ENCODE results near the gene RRM1.
A peak's percentile ranks its signal among the peaks of the same experiment; 100 is the strongest.

RRM1 gene

GRCh38 chr11:4090258-4090657 lies 4.3 kb upstream of the RRM1 start:
- DNase-seq (ENCODE audit: low read depth), result no peak
- no peak overlapping the region for H3K4me3 ChIP-seq (ENCODE audit: low read depth, low read length)
- TF ChIP-seq, protein P1, sequence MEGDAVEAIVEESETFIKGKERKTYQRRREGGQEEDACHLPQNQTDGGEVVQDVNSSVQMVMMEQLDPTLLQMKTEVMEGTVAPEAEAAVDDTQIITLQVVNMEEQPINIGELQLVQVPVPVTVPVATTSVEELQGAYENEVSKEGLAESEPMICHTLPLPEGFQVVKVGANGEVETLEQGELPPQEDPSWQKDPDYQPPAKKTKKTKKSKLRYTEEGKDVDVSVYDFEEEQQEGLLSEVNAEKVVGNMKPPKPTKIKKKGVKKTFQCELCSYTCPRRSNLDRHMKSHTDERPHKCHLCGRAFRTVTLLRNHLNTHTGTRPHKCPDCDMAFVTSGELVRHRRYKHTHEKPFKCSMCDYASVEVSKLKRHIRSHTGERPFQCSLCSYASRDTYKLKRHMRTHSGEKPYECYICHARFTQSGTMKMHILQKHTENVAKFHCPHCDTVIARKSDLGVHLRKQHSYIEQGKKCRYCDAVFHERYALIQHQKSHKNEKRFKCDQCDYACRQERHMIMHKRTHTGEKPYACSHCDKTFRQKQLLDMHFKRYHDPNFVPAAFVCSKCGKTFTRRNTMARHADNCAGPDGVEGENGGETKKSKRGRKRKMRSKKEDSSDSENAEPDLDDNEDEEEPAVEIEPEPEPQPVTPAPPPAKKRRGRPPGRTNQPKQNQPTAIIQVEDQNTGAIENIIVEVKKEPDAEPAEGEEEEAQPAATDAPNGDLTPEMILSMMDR (conservative IDR thresholded peaks at IDR 0.05; ENCODE audit: low read depth, low read length), result no peak

DNA sequence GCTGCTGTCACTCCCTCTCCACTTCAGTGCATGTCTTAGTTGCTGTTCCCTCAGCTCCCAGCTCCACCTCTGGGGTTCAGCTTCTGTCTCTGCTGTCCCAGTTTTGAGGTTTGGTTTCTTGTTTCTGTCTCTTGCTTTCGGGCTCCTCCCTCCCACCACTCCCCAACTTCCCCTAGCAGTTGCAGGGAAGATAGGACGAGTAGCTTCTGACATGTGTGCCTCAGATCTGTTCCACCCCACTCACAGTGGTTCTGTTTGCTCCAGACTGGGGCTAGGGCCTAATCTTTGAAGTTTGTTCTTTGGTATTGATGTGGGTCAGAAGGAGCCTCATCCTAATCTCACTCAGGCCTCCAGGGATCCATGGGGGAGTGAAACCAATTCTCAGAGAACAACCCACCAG lies 2.6 kb upstream of the RRM1 start:
- H3K4me3 ChIP-seq (ENCODE audit: low read depth, low read length), result no peak overlapping the region
- TF ChIP-seq, protein P1 (conservative IDR thresholded peaks at IDR 0.05; ENCODE audit: low read depth, low read length), result no peak
- DNase-seq (ENCODE audit: low read depth), result no peak

- no peak for DNase-seq (ENCODE audit: low read depth)
- TF ChIP-seq, protein P1 (conservative IDR thresholded peaks at IDR 0.05; ENCODE audit: low read depth, low read length), result no peak
- H3K4me3 ChIP-seq (ENCODE audit: low read depth, low read length), result peak overlapping the region; percentile 93
These were observed 866 bp upstream of the RRM1 start for GRCh38 chr11:4093519-4094347.

- TF ChIP-seq, protein P1 (conservative IDR thresholded peaks at IDR 0.05; ENCODE audit: low read depth, low read length), result no peak
- peak; percentile 73 for DNase-seq (ENCODE audit: low read depth)
- H3K4me3 ChIP-seq (ENCODE audit: low read depth, low read length), result peak overlapping the region; percentile 93
These were observed 1.1 kb downstream of the RRM1 start for GRCh38 chr11:4095509-4096230.

DNA sequence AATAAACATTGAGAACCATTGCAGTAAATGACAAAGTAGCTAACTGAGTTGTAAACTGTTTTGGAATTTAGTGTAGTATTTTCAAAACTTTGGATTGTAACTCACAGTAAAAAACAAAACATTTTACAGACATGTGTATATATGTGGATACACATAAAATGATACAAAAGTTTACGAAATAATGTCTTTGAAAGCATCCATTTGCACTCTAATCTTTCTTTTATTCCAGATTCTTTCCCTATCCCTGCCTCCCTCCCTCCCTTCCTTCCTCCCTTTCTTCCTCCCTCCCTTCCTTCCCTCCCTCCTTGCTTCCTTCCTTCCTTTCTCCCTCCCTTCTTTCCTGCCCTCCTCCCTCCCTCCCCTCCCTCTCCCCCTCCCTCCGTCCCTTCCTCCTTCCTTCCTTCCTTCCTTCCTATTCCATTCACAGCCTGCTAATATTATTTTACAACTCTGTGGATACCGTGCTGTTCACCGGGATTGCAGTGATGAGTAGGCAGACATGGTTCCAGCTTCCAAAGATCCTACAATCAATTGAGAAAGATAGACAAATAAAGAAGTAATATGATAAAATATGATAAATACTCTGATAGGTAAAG lies 3.5 kb downstream of the RRM1 start:
- TF ChIP-seq, protein P1 (conservative IDR thresholded peaks at IDR 0.05; ENCODE audit: low read depth, low read length), result no peak
- H3K4me3 ChIP-seq (ENCODE audit: low read depth, low read length), result no peak overlapping the region
- DNase-seq (ENCODE audit: low read depth), result no peak

- TF ChIP-seq, protein P1 (conservative IDR thresholded peaks at IDR 0.05; ENCODE audit: low read depth, low read length), result no peak
- DNase-seq (ENCODE audit: low read depth), result no peak
- no peak overlapping the region for H3K4me3 ChIP-seq (ENCODE audit: low read depth, low read length)
These were observed 8.1 kb downstream of the RRM1 start for GRCh38 chr11:4102711-4103110.
